Activated T-cell treated with anti-CD3 and anti-CD28 coated beads for 4 hours (primary cell): Measurements from ENCODE around the gene GNA15.

Experiments used
- DNase-seq: peaks from one replicate; pipeline ENCODE4 v3.0.0-alpha.2; 2020

GNA15 gene

DNA sequence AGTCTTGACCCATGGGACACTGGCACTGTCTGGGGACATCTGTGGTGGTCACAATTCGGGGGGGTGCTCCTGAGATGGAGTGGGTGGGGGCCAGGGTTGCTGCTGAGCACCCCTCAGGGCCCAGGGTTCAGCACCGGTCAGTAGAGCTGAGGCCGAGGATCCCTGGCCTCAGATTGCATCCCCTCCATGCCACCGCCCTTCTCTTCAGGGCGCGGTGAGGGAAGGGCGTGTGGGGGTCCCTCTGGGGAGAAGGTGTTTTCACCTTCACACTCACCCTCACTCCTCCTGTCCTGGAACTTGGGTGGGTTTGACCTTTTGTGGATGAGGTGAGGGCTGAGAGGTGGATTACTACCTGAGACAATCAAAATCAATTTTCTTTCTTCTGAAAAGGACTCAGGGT is 28.2 kb upstream of the GNA15 start:
- DNase-seq: no peak

- peak; percentile 66 for DNase-seq
Measured at GRCh38 chr19:3108775-3109174, 27.1 kb upstream of the GNA15 start.

- DNase-seq: no peak
Measured at GRCh38 chr19:3109491-3109890, 26.3 kb upstream of the GNA15 start.

DNA sequence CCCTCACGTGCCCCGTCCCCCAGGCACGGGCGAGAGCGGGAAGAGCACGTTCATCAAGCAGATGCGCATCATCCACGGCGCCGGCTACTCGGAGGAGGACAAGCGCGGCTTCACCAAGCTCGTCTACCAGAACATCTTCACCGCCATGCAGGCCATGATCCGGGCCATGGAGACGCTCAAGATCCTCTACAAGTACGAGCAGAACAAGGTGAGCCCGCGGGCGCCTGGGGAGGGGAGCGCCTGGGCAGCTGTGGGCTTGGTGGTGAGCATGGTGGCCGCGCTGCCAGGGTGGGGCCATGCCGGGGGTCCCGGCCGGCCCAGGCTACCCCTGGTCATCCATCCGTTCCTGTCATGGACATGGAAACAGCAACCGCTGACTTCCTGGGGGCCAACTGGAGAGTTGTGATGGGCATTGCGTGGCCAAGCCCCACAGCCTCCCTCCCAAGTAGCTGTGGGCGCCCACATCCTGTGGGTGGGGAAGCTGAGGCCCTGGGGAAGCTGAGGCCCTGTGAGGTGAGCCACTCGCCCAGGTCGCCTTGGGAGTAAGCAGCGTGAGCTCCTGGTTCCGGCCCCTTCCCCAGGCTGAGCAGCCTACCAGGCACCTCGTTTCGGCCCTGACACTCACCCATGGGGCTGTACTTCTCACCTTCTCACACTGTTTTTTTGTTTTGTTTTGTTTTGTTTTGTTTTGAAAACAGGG is 25.6 kb upstream of the GNA15 start:
- DNase-seq: no peak

- no peak for DNase-seq
Measured at GRCh38 chr19:3111586-3112247, 24.1 kb upstream of the GNA15 start.

DNA sequence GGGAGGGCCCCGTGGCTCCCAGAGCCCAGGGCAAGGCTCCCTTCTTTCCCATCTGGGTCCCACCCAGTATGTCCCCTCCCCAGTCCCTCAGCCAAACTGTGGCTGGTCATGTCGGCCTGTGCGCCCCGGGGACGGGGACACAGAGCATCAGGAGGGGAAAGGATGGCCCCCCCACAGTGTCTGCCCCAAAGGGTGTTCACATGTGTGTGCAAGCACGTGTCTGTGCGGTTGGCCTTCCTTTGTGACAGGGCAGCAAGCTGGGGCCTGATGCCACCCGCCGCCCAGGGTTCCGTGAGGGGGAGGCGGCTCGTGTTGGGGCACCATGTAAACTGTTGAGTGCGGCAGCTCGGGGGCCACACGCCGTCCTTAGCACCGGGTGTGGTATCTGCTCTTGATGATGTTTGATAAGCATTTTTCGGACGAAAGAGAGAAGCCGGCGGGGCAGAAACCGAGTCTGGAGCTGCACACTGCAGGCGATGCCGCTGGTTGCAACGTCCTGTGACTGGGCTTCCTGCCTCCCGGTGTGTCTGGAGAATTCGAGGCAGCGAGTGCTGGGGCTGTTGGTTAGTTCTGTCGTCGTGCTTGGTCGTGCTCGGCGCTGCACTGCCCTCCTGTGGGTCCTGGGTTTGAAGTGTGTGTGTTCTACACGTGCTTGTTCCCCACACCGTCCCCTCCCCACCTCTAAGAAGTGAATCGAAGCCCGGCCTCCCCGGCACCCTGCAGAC is 23.3 kb upstream of the GNA15 start:
- DNase-seq: no peak

DNA sequence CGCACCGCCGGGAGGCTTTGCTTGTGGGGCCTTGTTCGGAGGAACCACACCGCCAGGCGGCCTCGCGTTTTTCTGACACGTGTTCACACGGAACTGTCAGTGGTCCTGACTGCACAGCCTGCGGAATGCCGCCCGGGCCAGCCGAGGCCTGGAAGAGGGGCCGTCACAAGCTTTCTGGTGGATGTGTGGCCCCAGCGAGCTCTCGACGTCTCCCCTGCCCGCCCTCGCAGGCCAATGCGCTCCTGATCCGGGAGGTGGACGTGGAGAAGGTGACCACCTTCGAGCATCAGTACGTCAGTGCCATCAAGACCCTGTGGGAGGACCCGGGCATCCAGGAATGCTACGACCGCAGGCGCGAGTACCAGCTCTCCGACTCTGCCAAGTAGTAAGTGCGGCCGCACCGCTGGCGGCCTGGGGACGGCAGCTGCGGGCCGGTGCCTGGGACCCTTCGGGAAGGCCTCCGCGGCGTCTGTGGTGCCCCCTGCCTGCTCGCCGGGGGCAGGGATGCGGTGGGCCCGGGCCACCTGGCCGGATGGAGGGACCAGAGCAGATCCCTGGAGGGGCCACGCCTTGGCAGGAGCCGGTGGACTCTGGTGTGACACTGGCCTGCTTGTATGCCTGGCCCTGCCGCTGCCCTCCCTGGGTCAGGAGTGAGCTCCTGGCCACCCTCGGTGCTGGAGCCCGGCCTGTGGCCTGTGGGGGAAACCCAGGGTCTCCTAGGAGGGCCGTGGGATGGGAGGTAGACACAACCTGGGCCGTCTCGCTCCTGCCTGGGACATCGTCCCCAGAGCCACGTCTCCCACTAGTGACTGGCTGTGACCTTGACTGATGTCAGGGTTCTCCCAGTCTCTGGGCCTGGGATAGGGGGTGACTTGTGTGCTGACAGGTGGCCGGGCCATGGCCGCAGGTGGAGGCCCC is 22.5 kb upstream of the GNA15 start:
- DNase-seq: no peak

DNA sequence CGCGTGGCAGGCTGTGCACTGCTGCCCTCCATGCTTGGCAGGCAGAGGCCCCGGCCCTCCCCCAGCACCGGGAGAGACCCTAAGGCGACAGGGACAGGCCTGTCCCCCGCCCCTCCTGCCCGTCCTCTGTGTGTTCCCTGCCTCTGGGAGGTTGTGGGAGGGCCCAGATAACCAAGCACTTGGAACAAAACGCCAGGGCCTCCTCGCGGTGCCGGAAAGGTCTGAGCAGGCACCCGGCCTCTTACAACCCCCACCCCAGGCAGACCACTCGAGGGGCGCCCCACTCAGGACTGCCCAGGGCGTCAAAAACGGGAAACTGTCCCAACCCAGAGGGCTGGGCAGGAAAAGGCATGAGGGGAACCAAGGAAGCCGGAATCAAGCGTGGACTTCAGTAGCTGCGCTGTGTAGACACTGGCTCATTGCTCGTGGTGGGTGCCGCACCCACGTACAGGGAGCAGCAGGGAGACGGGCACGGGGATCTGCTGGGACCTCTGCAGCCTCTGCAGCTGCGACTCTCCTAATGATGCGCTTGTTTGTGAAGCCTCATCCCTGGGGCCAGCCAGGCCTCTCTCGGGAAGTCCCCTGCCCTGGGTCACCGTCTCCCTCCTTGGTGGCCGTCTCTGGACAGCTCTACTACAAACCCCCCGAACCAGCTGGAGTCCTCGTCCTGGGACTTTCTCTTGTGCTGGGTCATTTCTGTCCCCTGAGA is 21.7 kb upstream of the GNA15 start:
- no peak for DNase-seq

DNA sequence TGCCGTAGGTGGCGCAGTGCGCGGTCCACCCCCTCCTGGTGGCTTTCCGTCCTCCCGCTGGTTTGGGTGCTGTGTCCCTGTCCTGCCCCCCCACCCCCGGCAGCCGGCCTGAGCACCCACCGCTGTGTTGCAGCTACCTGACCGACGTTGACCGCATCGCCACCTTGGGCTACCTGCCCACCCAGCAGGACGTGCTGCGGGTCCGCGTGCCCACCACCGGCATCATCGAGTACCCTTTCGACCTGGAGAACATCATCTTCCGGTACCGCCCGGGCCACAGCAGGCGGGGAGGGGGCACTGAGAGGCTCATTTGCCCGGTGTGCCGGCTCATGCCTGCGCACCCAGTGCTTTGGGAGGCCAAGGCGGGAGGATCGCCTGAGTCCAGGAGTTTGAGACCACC is 21.0 kb upstream of the GNA15 start:
- no peak for DNase-seq

GRCh38 chr19:3115411-3115810 is 20.4 kb upstream of the GNA15 start:
- no peak for DNase-seq

DNA sequence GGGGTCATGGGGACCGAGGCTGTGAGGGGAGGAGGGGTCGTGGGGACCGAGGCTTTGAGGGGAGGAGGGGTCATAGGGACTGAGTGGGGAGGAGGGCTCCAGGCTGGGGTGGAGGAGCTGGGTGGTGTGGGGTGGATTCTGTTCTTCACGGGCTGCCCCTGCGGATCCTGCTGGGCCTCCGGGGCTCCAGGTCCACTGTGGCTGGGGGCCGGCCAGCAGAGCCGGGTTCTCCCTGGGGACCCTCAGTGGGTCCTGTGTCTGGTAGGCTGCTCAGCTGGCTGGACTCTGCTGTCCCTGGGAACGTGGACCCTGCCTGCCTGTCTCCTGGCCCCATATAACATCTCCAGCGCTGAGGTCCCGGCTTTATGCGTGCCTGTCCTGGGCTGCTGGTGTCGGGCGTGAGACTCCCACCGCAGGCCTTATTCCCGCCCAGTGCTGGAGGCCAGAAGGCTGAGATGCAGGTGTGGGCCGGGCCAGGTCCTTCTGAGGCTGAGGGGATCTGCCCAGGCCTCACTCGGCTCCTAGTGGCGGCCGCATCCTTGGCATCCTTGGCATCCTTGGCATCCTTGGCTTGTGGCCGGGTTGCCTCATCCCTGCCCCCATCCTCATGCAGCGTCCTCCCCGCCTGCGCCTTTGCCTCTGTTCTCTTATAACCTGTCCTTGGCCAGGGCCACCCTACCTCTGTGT is 19.8 kb upstream of the GNA15 start:
- no peak for DNase-seq

DNA sequence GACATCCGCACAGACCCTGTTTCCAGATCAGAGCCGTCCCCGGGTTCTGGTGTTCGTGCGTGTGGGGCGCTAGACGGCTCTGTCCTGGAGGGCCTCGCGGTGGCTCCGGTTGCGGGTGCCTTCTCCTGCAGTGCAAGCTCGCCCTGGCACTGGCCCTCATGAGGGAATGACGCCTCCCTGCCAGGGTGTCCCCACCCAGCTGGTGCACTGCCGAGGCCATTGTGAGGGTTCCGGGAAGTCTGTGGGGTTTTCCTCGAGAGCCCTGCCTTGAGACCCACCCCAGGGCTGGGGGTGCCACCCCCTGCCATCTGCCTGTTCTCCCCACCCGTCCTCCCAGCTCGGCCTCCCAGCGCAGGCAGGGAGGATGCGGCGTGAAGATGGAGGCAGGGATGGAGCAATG is 19.2 kb upstream of the GNA15 start:
- no peak for DNase-seq

- DNase-seq: no peak
Measured at GRCh38 chr19:3117716-3118115, 18.1 kb upstream of the GNA15 start.

DNA sequence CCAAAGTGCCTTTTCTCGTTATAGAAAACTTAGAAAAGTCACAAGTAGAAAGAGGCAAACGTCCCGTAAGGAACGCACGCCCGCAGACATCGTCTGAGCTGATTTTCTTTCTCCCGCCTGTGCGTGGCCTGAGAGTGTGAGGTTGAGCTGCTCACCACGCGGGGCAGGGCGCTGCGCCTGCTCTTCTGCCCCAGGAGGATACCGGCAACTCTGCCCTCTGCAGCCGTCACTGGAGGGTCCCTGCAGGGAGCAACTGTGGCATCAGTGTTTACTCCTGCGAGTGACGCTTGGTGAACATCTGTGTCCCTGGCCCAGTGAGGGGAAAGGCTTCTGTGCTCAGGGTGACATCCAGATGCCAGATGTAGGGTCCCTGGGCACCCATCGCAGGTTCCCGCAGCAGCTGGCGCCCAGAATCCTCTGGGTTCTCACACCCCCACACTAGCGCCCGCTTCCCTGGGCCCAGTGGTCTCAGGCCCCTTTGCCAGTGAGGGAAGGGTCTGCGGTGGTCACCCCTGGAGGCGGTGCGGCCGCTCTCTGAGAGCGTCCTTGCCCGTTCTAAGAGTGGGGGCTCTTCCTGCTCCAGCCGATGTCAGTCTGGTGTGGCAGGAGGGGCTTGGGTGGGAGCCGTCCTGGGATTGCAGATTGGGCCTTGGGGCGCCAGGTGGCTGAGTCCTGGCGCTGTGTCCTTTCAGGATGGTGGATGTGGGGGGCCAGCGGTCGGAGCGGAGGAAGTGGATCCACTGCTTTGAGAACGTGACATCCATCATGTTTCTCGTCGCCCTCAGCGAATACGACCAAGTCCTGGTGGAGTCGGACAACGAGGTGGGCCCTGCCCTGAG is 17.4 kb upstream of the GNA15 start:
- no peak for DNase-seq

- DNase-seq: no peak
Measured at GRCh38 chr19:3119071-3119595, 16.7 kb upstream of the GNA15 start.

DNA sequence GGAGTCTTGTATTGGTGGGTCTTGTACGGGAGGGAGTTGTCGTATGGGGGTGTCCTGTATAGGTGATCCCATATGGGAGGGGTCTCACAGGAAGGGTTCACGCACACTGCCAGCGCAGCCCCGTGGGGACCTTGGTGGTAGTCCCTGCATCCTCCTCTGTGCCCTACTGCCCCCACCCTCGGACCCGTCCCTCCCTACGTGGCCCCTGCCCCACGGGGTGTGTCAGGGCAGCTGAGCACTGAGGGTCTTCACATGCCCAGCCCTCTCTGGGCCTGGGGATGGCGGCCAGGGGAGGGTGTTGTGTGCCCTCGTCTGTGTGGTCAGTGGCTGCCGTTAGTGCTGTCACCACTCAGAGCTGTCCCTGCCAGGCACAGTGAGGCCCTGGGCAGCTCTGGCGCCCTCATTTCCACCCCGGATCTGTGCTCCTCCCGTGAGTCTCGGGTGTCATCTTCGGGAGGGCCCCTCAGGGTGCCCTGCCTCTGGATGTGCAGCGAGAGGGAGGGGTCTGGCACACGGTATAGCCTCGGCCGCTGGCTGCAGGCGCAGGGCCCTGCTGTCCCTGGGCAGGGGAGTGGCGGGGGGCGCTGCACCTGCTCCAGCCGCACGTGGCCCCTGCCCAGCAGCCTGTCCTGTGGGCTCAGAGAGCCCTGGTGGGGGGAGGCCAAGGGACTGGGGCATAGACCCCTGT is 16.0 kb upstream of the GNA15 start:
- DNase-seq: no peak

DNA sequence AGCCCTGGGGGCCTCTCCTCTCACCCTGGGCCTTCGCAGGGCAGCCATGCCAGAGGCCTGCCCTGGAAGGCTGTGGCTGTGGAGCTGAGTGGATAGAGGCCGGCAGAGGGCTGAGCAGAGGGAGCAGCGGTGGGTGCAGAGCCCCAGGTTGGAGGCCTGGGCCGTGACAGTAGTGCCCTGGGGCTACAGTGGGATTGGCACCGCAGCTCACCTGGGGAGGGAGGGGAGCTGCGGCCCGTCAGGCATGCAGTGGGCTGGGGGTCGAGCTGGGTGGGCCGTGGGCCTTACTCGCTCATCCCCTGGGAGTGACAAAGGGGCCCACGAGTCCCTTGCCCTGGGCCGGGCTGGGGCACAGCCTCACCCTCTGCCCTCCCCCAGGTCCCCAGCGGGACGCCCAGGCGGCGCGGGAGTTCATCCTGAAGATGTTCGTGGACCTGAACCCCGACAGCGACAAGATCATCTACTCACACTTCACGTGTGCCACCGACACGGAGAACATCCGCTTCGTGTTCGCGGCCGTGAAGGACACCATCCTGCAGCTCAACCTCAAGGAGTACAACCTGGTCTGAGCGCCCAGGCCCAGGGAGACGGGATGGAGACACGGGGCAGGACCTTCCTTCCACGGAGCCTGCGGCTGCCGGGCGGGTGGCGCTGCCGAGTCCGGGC is 15.1 kb upstream of the GNA15 start:
- DNase-seq: no peak

DNA sequence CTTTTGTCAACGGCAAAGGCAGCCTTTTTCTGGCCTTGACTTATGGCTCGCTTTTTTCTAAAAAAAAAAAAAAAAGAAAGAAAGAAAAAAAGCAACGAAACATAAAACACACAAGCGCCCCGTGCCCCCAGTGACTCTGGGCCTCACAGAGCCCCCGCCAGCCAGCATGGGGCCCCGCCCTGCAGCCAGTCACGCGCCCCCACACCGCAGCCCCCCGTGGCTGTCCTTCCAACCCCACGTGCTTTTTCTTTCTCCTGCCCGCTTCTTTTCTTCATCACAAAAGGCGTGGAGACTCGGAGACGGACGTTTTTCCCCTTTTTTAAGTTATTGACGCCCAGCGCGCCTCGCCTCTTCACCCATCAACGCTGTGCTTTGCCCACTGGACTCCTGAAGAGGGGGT is 14.4 kb upstream of the GNA15 start:
- no peak for DNase-seq

GRCh38 chr19:3121821-3122511 is 13.9 kb upstream of the GNA15 start:
- no peak for DNase-seq
